ENCODE data around the gene VPS39.
A peak's percentile ranks its signal among the peaks of the same experiment; 100 is the strongest.

The VPS39 gene

DNA sequence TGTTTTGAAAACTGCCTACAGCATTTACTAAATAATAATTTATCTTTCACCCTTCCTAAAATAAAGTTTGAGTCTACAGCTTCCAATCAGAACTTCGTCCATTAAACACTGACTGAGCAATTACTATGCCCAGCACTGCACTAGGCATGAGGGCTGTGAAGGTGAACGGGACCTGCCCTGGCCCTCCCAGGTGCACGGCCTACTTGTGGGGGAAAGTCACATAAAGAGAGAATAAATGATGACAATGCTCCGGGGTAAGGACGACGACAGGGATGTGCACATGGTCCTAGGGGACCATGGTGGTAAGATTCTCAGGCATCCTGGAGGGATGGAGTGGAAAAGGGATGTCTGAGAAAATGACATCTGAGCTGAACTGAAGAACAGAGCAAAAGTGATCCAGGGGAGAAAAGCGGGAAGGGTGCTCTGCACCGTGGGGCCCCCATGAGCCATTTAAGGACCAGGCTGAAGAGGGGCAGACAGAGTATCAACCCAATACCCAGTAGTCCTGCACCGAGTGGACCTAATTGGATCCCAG is 63.2 kb downstream of the VPS39 start:
- DNase-seq: no peak

DNA sequence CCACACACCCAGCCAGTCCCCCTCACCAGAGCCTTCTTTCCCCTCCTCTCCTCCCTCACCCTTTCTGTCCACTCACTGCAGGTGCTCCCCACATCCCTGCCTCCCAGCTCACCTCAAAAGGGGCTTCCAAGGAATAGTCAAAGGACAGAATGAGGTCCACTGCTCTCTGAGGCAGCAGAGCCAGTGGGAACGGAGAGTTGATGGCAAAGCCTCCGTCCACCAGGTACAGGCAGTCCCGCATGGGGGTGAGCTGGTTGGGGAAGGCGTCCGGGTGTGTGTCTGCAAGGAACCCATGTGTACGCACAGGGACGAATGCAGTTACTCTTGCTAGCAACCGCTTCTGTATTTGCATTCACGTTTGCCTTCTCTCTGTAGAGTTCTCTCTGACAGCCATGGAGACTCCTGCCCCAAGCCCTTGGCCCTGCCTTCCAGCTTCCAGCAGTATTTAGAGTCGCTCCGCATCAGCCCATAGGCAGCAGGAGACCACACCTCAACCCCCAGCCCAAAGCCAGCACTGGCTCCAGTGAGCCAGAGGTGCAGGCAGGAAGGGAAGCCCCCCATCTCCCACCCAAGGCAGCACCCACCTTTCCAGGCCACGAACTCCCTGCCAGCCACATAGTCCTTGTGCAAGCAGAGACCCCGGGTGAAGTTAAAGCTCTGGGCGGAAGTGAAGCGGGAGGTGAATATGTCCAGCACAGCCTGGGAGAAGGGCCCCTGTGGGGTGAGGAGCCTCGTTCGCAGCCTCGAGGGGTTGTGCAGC is 64.1 kb downstream of the VPS39 start:
- no peak for DNase-seq

DNA sequence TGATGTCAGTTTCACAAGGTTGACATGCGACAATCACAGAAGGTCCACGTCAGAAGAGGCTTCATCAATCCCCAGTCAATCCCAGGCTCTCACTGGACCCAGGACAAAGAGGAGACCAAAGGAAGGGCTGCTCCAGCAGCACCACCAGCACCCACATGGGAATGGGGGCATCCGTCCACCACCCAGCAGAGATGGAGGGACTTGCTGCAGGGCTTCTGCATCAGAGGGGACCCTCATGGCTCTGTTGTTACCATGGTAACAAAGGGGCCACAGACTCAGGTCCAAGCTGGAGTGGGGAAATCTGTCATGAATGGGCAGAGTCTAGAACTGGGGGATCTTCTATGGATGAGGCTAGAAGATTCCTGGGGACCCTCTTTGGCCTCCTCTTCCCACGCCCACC is 64.7 kb downstream of the VPS39 start:
- no peak for DNase-seq

DNA sequence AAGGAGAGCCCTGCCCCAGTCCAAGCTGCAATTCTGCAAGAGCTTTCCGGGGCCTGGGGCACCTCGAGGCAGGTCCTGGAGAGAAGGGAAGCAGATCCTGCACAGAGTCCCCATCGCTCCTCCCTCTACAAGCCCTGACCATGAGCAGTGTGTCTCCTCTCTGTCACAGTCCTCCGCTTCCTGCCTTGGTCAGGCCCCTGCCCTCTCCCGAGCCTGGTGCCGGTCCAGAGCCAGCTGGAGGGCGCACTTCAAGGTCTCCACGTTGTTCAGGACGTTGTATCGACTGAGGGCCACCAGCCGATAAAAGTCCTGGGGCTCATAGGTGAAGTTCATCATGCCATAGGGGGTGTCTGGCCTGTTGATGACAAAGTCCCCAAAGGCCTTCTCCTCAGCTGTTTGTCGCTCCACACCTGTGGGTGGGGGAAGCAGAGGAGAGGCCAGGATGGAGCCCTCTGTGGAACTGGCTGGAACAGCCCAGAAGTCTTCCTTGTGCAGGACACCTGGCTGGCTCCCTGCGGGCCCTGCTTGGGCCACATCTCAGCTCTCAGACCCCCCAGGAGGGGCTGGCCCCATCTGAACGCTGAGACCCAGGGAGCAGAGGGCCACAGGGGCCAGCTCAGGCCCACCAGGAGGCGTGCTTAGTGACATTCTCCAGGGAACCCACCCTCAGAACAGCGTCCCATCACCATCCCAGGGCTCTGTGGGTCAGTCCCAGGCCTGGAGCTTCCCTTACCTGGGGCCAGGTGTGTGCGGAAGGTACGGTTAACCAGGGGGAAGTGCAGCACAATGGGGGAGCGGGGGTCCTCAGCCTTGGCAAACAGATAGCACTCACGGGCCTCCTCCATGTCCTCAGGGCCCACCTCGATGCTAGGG is 66.1 kb downstream of the VPS39 start:
- no peak for DNase-seq

DNA sequence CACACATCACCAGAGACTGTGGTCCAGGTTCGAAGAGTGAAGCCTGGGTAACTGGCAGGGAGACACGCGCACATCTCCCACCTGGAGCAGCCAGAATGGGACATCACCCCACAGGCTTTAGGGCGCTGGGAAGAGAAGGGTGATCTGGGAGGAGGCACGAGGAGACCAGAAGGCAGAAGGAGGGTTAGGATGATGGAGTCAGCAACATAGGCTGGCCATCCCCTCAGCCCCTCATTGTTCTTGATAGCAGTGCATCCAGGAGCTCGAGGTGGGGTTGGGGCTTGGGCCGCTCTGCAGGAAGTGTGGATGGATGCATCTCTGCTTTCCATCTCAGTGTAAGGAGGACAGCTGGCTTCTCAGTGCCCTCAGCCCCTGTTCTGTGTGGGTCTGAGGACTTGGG is 66.9 kb downstream of the VPS39 start:
- DNase-seq: no peak

DNA sequence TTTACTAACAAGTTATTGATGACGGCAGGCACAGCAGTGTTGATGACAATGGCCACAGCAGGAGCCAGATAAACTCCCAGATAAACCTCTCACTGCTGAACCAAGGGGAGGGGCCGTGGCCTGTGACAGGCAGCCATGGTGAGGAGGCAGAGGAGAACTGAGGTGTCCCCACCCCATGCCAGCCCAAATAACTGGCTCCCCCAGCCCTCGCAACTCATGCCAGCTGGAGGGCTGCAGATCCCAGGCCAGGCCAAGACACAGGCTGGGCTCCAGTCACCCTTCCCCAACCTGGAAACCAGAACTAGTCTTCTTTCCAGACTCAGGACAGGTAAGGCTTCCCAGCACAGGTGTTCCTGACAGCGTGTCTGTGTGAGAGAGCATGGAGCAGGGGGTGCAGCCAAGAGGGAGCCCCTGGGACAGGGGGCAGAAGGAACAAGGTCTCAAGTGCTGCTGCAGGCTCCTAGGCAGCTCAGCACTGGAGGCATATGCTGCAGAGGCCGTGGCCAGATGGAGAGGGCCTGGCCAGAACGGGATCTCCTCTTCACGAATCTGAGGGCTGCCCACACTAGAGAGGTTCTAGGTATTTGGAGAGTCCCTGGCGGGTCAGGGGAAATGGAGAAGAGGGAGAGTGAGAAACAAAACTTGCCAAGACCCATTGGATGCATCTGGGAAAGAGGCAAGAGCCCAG is 67.6 kb downstream of the VPS39 start:
- DNase-seq: peak; percentile 36

DNA sequence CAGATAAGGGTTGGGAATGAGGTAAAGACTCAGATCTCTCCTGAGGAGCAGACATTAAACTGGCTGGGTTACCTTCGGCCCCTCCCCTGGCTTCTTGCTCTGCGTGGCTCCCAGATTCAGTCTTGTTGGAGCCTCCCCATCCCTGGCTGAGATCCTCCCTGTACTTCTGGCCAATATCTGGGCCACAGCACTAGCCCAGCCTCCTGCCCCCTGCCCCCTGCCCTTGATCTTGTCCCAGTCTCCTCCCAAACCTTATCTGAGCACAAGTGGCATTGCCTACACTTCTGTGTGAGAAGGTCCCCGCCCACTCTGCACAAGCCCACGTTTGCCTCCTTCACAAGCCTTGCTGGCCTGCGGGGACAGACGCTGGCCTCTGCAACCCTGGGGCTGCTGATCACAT is 68.5 kb downstream of the VPS39 start:
- no peak for DNase-seq

DNA sequence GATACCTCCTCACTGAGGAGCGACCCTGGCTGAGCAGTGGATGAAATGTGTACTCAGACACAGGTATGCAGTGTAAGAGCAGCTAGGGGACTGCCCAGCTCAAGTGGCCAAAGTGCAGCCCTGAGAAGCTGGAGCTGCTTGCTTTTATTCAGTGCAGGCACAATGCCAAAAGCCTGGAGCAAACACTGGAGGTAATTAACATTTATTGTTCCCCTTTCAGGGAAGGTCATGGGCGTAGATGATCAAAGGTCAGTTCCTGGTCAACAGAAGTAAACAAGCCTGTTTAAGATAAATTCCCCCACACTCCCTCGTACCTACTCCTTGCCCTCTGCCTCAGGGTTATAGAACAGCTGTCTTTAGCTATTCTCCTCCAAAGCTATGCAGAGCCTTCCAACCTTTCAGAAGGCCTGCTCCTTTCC is 69.1 kb downstream of the VPS39 start:
- DNase-seq: peak; percentile 16

DNA sequence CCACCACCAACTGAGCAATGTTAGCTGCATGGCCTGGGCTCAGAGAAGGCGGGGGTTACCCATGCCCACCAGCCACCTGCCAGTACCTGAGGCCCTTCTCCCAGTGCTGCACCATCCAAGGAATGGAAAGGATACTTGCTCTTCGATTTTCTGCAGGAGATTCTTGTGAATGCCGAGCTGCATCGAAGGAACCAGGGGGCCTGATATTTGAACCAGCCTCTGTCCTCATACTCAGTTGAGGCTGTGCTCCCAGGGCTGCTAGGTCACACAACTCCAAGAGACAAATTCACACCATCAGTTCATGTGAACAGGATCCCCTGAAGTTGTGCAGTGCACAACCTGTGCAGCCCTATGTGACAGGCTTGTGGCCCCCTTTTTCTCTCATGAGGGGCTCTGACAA is 69.7 kb downstream of the VPS39 start:
- no peak for DNase-seq

DNA sequence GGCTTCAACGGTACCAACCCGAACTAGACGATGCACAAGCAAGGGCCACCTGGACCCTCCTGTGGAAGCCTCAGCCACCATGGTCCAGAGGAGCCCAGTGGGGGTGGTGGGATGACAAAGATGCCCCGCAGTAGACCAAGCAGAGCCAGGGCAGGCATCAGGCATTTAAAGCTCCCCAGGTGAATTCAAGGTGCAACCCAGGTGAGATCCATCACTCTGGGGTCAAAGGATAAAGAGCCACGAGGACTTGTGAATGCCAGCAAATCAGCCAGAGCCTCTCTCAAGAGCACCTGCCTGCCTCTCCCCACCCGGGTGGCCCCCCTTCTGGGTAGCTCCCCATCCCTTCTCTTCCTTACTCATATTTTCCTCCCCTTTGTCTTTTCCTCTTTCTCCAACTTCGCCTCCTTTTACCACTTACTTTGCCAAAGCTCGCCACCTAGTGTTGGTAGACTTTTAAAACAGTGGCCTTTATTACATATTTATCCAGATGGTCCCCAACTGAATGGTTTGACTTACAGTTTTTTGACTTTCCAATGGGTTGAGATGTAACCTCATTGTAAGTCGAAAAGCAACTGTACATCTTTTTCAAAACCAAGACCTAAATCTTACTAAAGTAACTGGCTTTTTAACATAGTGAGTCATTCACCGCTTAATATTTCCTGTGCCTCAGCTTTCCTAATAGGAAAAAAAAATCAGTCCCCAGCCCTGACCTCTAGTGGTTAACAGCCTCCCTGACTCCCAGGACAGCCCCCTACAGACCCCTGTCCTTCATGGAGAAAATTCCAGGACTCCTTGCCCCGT is 70.4 kb downstream of the VPS39 start:
- peak; percentile 47 for DNase-seq

DNA sequence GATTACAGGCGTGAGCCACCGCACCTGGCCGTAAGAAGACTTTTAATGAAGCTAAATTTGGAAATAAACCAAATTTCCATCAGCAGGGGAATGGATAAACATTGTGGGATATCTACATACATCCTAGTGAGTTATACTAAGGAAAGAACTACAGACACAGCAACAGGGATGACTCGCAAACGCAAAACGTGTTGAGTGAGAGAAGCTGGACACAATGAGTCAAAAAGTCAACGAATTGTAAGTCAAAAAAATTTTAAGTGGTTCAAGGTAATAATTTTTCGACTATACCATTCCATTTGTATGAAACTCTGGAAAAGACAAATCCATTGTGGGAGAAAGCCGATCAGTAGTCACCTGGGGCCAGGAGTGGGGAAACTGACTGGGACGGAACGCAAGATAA is 71.6 kb downstream of the VPS39 start:
- DNase-seq: no peak

DNA sequence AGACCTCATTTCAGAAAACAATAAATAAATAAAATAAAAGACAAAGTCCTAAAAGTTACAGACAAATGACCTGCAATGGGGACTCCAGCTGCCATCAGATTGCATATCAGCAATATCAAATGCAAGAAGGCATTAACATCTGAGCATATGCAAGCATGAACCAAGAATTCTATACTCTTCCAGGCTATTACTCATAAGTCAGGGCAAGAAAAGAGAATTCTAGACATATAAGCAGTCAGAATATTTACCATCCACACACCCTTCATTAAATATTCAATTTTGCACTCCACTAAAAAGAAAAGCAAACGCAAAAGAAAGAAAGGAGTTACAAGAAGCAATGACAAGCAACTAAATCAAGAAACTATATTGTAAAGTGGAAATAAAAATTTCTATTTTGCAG is 72.8 kb downstream of the VPS39 start:
- no peak for DNase-seq

DNA sequence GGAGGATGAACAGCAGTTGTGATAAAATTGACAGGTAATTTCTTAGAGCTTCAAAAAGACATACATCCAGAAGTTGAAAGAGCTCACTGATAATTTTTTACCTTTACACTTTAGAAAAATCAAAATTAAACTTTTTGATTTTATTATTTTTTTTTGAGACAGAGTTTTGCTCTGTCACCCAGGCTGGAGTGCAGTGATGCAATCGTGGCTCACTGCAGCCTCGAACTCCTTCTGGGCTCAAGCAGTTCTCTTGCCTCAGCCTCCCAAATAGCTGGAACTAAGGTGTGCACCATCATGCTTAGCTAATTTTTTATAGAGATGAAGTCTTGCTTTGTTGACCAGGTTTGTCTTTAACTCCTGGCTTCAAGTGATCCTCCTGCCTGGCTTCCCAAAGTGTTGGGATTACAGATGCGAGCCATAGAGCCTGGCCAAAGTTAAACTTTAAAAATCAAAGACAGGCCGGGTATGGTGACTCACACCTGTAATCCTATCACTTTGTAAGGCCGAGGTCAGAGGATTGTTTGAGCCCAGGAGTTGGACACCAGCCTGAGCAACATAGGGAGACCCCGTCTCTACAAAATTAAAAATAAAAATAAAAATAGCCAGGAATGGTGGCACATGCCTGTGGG is 73.4 kb downstream of the VPS39 start:
- DNase-seq: no peak

DNA sequence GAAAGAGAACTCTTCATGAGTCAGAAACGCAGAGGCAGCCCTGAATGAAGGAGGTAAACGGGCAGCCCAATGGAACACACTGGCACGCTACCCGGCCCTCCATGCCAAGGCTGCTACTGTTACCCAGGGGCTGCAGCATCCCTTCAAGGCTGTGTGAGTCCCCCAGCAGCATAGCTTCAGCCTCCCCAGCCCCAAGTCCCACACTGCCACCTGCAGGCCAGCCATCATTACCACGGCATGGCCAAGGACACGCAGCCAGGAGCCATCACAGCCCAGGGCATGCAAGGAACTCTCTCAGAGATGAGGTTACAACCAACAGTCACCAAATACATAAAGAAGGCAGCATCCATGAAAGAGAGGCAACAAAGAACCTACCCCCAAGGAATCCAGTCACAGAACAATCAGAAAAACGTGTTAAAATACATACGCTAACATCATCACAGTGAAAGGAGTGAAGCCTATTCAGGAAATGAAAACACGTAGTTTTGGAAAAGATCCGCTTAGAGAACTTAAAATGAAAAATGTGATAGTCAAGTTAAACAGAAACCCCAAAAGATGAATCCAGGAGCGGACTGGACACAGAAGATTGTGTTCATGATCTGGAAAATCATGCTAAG is 74.1 kb downstream of the VPS39 start:
- DNase-seq: peak; percentile 62

DNA sequence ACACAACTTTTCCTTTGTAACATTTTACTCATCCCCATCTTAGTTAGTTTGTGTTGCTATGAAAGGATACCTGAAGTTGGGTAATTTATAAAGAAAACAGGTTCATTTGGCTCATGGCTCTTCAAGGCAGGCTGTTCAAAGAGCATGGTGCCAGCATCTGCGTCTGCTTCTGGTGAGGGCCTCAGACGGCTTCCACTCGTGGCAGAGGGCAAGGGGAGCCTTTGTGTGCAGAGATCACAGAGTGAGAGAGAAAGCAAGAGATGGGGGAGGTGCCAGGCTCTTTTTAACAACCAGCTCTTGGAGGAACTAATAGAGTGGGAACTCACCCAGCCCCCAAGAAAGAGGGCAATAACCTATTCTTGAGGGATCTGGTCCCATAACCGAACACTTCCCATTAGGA is 74.7 kb downstream of the VPS39 start:
- no peak for DNase-seq

DNA sequence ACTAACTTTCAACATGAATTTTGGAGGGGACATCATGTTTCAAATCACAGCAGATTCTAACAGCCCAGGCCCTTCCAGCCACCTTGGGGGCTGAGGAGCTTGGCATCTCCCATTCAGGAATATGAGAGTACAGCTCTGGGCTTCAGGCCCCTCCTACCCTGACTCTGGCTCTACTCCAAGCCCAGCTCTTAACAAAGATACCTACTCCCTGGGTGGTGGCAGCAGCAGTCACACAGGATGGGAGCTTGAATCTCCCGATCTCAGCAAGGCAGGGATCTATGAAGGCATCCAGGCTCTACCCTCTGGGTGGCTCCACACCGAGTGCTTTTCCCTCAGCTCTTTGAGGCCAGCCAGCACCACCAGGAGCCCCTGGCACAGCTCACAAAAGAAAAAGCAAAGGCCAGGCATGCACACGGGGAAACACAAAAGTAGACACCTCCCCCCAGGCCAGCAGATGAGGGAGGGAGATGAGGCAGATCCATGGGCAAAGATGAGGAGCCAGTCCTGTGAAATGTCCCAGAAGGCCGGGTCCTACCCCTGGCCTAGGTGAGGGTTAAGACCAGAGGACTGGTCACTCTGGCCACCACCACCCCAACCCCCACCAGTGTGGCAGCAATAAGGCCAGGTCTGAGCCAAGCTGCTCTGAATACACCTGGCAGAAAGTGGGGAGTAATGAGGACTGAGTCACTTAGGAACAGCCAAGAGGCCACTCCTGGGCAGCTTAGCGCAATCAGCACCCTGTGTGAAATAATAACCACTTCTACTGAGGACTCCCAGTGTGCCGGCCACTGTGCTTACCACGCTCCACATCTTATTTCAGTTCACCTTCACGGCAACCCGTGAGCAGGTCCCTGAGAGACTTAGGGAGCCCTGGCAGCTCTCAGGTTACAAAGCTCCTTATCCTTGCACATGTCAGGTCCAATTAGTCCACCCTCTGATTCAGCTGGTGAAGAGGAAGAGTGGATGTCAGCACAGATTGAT is 76.0 kb downstream of the VPS39 start:
- peak; percentile 59 for DNase-seq

DNA sequence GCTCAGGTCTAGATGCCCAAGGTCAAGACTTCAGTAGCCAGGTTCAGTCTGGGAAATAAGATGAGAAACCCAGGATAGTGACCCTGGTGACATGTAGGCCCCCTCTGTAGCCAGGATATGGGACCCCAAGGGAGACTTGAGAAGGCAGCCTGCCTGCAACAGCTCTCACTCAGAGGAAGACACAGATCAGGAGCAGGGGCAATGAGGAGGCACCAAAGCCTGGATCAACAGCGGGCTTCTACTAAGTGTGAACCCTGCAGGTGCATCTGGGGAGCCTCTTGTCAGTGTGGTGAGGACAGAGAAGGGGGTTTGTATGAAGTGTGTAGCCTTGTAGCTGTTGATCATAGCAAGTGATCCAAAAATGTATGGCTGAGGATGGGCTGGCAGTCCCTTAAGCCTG is 77.1 kb downstream of the VPS39 start:
- DNase-seq: no peak

DNA sequence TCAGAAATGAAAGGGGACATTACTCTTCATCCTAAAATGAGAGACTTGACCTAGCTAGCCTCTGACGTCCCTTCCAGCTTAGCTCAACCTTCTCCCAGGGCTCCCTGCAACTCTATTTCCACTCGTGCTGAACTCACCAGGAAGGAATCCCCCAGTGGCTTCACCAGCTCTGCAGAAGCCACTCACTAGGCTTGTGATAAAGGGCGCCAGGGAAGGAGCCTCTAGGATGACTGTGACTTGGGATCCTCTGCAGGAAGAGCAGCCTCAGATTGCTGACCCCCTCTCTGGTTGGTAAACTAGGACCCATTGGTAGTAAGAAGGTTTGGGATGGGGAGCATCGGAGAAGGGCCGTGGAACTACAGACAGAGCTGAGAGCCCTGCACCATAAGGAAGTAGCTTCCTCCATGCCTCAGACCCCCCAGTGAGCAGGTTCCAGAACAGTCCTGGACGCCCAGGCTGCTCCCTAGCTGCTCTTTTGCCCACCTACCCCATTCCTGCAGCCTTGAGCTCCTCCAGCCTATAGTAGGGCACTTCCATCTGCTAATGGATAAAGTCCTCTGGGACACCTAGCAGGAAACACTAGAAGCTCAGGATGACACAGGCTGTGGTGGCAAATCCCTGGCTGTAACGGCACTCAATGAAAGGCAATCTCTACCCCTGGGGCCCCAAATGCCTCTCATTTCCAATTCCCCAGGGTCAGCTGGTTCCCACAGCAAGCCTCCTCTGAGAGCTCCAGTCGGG is 77.7 kb downstream of the VPS39 start:
- no peak for DNase-seq

DNA sequence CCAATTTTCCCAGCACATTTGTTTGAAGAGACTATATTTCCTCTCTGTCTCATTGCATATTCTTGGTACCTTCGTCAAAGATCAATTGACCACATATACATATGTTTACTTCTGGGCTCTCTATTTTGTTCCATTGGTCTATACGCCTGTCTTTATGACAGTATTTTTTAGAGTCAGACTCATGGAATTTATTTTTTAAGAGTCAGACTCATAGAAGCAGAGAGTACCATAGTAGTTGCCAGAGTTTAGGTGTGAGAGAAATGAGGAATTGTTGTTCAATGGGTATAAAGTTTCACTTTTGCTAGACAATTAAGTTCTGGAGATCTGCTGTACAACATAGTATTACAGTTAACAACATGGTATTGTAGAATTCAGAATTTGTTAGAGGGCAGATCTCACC is 78.7 kb downstream of the VPS39 start:
- no peak for DNase-seq

DNA sequence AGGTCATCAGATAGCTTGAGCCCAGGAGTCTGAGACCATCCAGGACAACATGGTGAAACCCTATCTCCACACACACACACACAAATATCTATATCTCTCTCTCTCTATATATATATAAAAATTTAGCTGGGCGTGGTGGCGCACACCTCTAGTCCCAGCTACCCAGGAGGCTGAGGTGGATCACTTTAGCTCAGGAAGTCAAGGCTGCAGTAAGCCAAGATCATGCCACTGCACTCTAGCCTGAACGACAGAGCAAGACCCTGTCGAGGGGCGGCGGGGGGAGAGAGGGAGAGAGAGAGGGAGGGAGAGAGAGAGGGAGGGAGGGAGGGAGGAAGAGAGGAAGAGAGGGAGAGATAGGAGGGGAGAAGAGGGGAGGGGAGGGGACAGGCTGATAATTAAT is 79.6 kb downstream of the VPS39 start:
- DNase-seq: no peak

All from NCI-H146 (cell line).